Measurements from ENCODE around the gene NCAM1. TPM values are rescaled to one million over a fixed set of nuclear protein-coding genes. Genes with fewer than 3 reads are reported as not detected.

Gene NCAM1
- polyA plus RNA-seq, 1 experiment: 0.27 TPM

DNA sequence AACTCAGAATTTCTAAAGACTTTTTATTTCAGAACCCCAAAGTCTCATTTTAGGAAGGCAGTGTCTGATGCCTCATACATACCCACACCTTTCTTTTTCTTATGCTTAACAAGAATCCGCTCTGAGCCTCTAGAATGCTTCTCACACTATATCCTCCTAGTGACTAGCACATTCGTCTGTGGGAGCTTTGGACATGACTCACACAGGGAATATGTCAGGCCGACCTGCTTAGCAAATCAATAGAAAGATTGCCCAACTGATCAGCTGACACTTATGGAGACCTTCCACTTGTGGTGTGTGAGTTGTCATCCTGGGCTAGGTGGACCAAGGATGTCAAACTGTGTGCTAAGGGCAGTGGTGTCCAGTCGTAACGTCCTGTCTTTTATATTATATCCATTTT is 223.3 kb downstream of the NCAM1 start:
- Histone ChIP-seq H3K4me3 (ENCODE audit: low read depth, low read length) (no peak overlapping the region), H3K27me3 (ENCODE audit: control insufficient read depth, insufficient read depth, low read length) (no peaks in the 10 kb centered on the region), H3K36me3 (ENCODE audit: control insufficient read depth, insufficient read depth, low read length) (no peaks in the 10 kb centered on the region)
- TF ChIP-seq, protein P1, sequence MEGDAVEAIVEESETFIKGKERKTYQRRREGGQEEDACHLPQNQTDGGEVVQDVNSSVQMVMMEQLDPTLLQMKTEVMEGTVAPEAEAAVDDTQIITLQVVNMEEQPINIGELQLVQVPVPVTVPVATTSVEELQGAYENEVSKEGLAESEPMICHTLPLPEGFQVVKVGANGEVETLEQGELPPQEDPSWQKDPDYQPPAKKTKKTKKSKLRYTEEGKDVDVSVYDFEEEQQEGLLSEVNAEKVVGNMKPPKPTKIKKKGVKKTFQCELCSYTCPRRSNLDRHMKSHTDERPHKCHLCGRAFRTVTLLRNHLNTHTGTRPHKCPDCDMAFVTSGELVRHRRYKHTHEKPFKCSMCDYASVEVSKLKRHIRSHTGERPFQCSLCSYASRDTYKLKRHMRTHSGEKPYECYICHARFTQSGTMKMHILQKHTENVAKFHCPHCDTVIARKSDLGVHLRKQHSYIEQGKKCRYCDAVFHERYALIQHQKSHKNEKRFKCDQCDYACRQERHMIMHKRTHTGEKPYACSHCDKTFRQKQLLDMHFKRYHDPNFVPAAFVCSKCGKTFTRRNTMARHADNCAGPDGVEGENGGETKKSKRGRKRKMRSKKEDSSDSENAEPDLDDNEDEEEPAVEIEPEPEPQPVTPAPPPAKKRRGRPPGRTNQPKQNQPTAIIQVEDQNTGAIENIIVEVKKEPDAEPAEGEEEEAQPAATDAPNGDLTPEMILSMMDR (IDR thresholded peaks at IDR 0.05; ENCODE audit: insufficient read depth, low read depth, low read length): no peak
- ChIA-PET CTCF (no interaction called here), POLR2A (interaction anchor here (0.6 kb wide), 1 partner anchor 64 kb away, joined by 3 read pairs; no protein-coding TSS in a partner anchor)
- peak; percentile 67 for DNase-seq (ENCODE audit: low read depth)

- Histone ChIP-seq H3K27me3 (ENCODE audit: control insufficient read depth, insufficient read depth, low read length) (no peaks in the 10 kb centered on the region), H3K4me3 (ENCODE audit: low read depth, low read length) (no peak overlapping the region), H3K36me3 (ENCODE audit: control insufficient read depth, insufficient read depth, low read length) (no peaks in the 10 kb centered on the region)
- no peak for DNase-seq (ENCODE audit: low read depth)
- TF ChIP-seq, protein P1 (IDR thresholded peaks at IDR 0.05; ENCODE audit: insufficient read depth, low read depth, low read length): no peak
- ChIA-PET CTCF (no interaction called here), POLR2A (no interaction called here)
These were observed 227.2 kb downstream of the NCAM1 start for GRCh38 chr11:113188371-113188834.

DNA sequence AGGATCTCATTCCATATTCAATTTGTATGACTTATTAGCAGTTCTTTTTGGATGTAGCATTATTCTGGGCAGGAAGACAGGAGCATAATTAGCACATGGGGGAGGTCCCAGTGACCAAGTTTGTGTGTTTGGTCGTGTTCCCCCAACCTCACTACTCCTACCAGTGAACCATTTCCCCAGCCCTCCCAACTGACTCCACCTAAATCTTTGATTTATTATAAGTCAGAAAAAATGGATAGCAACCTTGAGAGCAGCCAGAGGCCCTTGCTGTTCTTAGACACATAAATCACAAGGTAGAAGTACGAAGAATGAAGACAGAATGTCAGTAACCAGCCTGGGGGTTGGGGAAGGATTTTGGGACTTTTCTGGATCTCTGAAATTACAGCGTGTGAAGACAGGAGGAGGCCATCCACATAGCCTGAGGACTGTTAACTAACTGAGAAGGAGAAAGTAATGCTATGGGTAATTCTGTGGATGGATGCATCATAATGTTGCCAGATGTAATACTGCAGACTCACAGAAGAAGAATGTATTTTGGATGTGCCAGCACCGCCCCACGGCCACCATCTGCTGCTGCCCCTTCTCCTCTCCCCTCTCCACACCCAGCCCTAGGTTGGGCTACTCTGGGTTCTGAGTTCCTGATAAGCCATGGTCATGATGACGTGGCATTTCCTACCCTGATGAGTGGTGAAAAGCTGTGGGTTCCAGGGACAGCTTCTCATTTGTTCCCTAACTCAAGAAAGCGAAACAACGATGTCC is 228.9 kb downstream of the NCAM1 start:
- TF ChIP-seq, protein P1 (IDR thresholded peaks at IDR 0.05; ENCODE audit: insufficient read depth, low read depth, low read length): no peak
- H3K4me3 ChIP-seq (ENCODE audit: low read depth, low read length): no peak overlapping the region
- H3K36me3 ChIP-seq (ENCODE audit: control insufficient read depth, insufficient read depth, low read length): no peaks in the 10 kb centered on the region
- DNase-seq (ENCODE audit: low read depth): peak; percentile 90
- CTCF ChIA-PET: interaction anchor here (1.2 kb wide), 1 partner anchor 18 kb away, joined by 3 read pairs; no protein-coding TSS in a partner anchor
- no peaks in the 10 kb centered on the region for H3K27me3 ChIP-seq (ENCODE audit: control insufficient read depth, insufficient read depth, low read length)
- POLR2A ChIA-PET: interaction anchor here (0.7 kb wide), 1 partner anchor 52 kb away, joined by 4 read pairs; no protein-coding TSS in a partner anchor

GRCh38 chr11:113192121-113192925 is 231.1 kb downstream of the NCAM1 start:
- no peak overlapping the region for H3K4me3 ChIP-seq (ENCODE audit: low read depth, low read length)
- no peak for DNase-seq (ENCODE audit: low read depth)
- H3K36me3 ChIP-seq (ENCODE audit: control insufficient read depth, insufficient read depth, low read length): no peaks in the 10 kb centered on the region
- POLR2A ChIA-PET: no interaction called here
- CTCF ChIA-PET: no interaction called here
- H3K27me3 ChIP-seq (ENCODE audit: control insufficient read depth, insufficient read depth, low read length): no peaks in the 10 kb centered on the region
- TF ChIP-seq, protein P1 (IDR thresholded peaks at IDR 0.05; ENCODE audit: insufficient read depth, low read depth, low read length): no peak

- no peaks in the 10 kb centered on the region for H3K27me3 ChIP-seq (ENCODE audit: control insufficient read depth, insufficient read depth, low read length)
- TF ChIP-seq, protein P1 (IDR thresholded peaks at IDR 0.05; ENCODE audit: insufficient read depth, low read depth, low read length): no peak
- POLR2A ChIA-PET: no interaction called here
- DNase-seq (ENCODE audit: low read depth): peak; percentile 14
- no peaks in the 10 kb centered on the region for H3K36me3 ChIP-seq (ENCODE audit: control insufficient read depth, insufficient read depth, low read length)
- CTCF ChIA-PET: no interaction called here
- no peak overlapping the region for H3K4me3 ChIP-seq (ENCODE audit: low read depth, low read length)
These were observed 231.8 kb downstream of the NCAM1 start for GRCh38 chr11:113193016-113193415.
